HepG2 (cell line): Measurements from ENCODE around the gene CADPS2. TPM values are rescaled to one million over a fixed set of nuclear protein-coding genes. Genes with fewer than 3 reads are reported as not detected.

ENCODE experiments used
- ATAC-seq: fragments of 200-7000 bp; cut with Tn5 transposase; 3 replicates; pipeline ENCODE4 v1.9.1; 2020; ENCODE audit warnings: mild to moderate bottlenecking, moderate library complexity
- BruUV-seq: library from RNA; stranded (reverse); fragments of 400-500 nt; replicated peaks from 2 replicates; lab custom pipeline; 2021; lab: Mats Ljungman, UMichigan
- CTCF ChIA-PET: fragments of 300-600 bp; formaldehyde crosslinking; extraction: SDS; loops from one replicate; lab custom pipeline; 2021; ENCODE audit warnings: low total read pairs, inconsistent platforms, low intra/inter-chr PET ratio; lab: Yijun Ruan, JAX
- POLR2A ChIA-PET: fragments of 350-600 bp; sonication (Branson Sonifier 250); formaldehyde crosslinking; loops from one replicate; lab custom pipeline; 2020; ENCODE audit warnings: antibody characterized with exemption, inconsistent platforms; lab: Yijun Ruan, JAX
- DNase-seq: peaks from one replicate; pipeline ENCODE4 v3.0.0-alpha.2; 2015; ENCODE audit warnings: low spot score
- FAIRE-seq: peaks from 3 replicates; lab custom pipeline; 2011; peaks lifted over from hg19 to GRCh38; lab: Jason Lieb, UNC
- H2AFZ ChIP-seq: one replicate; pipeline ENCODE4 v1.6.1; 2011; ENCODE audit warnings: low read length, inconsistent platforms
- H3K27ac ChIP-seq: fragments of 300-600 bp; 3 replicates; pipeline ENCODE4 v1.8.0; 2011; ENCODE audit warnings: mixed run types, mild to moderate bottlenecking, mixed read lengths, low read length, inconsistent platforms; ENCODE audit not compliant: insufficient read depth; ENCODE audit errors: extremely low read length
- H3K27me3 ChIP-seq, 2 experiments: fragments of 200-600 bp in 1 of 2; 2 replicates in 1 of 2; 3 replicates in 1 of 2; pipeline versions ENCODE4 v1.6.0 to v1.8.0; 2011; ENCODE audit warnings: low read length in 2 of 2, mild to moderate bottlenecking in 2 of 2, moderate library complexity in 2 of 2, inconsistent platforms in 1 of 2; ENCODE audit not compliant: insufficient read depth in 2 of 2, control insufficient read depth in 1 of 2
- H3K36me3 ChIP-seq, 2 experiments: fragments of 200-600 bp in 1 of 2; replicated peaks in 1 of 2; 2 replicates in 1 of 2; 3 replicates in 1 of 2; pipeline versions ENCODE4 v1.5.1 to v1.8.0; 2011; ENCODE audit warnings: low read length in 2 of 2, inconsistent platforms in 1 of 2; ENCODE audit not compliant: insufficient read depth in 2 of 2, control insufficient read depth in 1 of 2
- H3K4me1 ChIP-seq: 2 replicates; pipeline ENCODE4 v1.5.1; 2012; ENCODE audit warnings: low read length, inconsistent platforms; ENCODE audit not compliant: insufficient read depth
- H3K4me2 ChIP-seq: 2 replicates; pipeline ENCODE4 v1.6.0; 2011; ENCODE audit warnings: low read depth, low read length, inconsistent platforms
- H3K4me3 ChIP-seq, 3 experiments: fragments of 200-600 bp in 1 of 3; sonication (generic), shearing (Covaris generic) in 1 of 3; replicated peaks in 1 of 3; 2 replicates each; pipeline ENCODE4 v1.5.1; 2011 to 2016; ENCODE audit warnings: low read length in 3 of 3, inconsistent platforms in 2 of 3, low read depth in 2 of 3, mild to moderate bottlenecking in 2 of 3, control low read depth in 1 of 3, mixed read lengths in 1 of 3; ENCODE audit not compliant: insufficient read depth in 1 of 3
- H3K79me2 ChIP-seq: one replicate; pipeline ENCODE4 v1.6.1; 2011; ENCODE audit warnings: low read length, inconsistent platforms; ENCODE audit not compliant: insufficient read depth
- H3K9ac ChIP-seq: 2 replicates; pipeline ENCODE4 v1.6.0; 2011; ENCODE audit warnings: mild to moderate bottlenecking, low read depth, low read length, inconsistent platforms; ENCODE audit not compliant: insufficient read depth
- H3K9me3 ChIP-seq: 2 replicates; pipeline ENCODE4 v1.5.1; 2012; ENCODE audit warnings: mild to moderate bottlenecking, low read length
- H4K20me1 ChIP-seq: 2 replicates; pipeline ENCODE4 v1.6.0; 2011; ENCODE audit warnings: inconsistent platforms, mild to moderate bottlenecking, low read length, moderate library complexity; ENCODE audit not compliant: insufficient read depth
- ARNT2 ChIP-seq: sonication (generic); formaldehyde crosslinking; IDR thresholded peaks from 2 replicates; pipeline ENCODE4 v1.8.0; 2022; ENCODE audit warnings: mild to moderate bottlenecking, low read depth, missing genetic modification reagents, moderate library complexity
- HNF4G ChIP-seq, 2 experiments: sonication (generic) in 1 of 2; formaldehyde crosslinking in 1 of 2; IDR thresholded peaks; 2 replicates each; pipeline versions ENCODE4 v1.4.0 to v1.6.1; 2011 to 2020; ENCODE audit warnings: borderline replicate concordance in 2 of 2, low read depth in 2 of 2, mild to moderate bottlenecking in 2 of 2, low read length in 1 of 2, missing genetic modification reagents in 1 of 2, moderate library complexity in 1 of 2
- IKZF1 ChIP-seq: fragments of 450-650 bp; IDR thresholded peaks from 2 replicates; pipeline ENCODE4 v1.7.1; 2016
- ISX ChIP-seq: sonication (generic); formaldehyde crosslinking; conservative IDR thresholded peaks from 2 replicates; pipeline ENCODE4 v1.5.0; 2020; ENCODE audit warnings: missing genetic modification reagents
- PHF5A ChIP-seq: IDR thresholded peaks from one replicate; pipeline ENCODE4 v1.6.1; 2018; ENCODE audit warnings: low read depth, missing genetic modification reagents; ENCODE audit not compliant: unreplicated experiment
- POLR2AphosphoS5 ChIP-seq: IDR thresholded peaks from 2 replicates; pipeline ENCODE4 v1.6.1; 2012; ENCODE audit warnings: low read depth, low read length
- TAF1 ChIP-seq: sonication (generic); formaldehyde crosslinking; IDR thresholded peaks from 2 replicates; pipeline ENCODE4 v1.4.0; 2020; ENCODE audit warnings: missing genetic modification reagents
- ZMYM3 ChIP-seq: sonication (generic); formaldehyde crosslinking; IDR thresholded peaks from 2 replicates; pipeline ENCODE4 v1.5.1; 2020; ENCODE audit warnings: mild to moderate bottlenecking, missing genetic modification reagents
- ZNF180 ChIP-seq: sonication (generic); formaldehyde crosslinking; IDR thresholded peaks from 2 replicates; pipeline ENCODE4 v1.4.0; 2020; ENCODE audit warnings: low read depth, missing genetic modification reagents, borderline replicate concordance
- ZNF337 ChIP-seq: sonication (generic); formaldehyde crosslinking; IDR thresholded peaks from 2 replicates; pipeline ENCODE4 v1.5.1; 2020; ENCODE audit warnings: missing genetic modification reagents, low read depth, mild to moderate bottlenecking, borderline replicate concordance
- WGBS: methylation state at CpG from one replicate; pipeline ENCODE4 v1.1.6; 2017; ENCODE audit warnings: low lambda C conversion rate; 5-methylcytosine and 5-hydroxymethylcytosine counted together
- in situ Hi-C: cut with HindIII; loops from 2 replicates; pipeline ENCODE4 v1.10.0; 2017; ENCODE audit warnings: low pct_unique_long_range_greater_than_20kb; ENCODE audit not compliant: extremely low pct_ligation_motif_present
- intact Hi-C: fragments of 100-400 bp; cut with micrococcal nuclease; formaldehyde crosslinking; loops from one replicate; pipeline ENCODE4 v1.10.0; 2022; ENCODE audit not compliant: unreplicated experiment
- polyA plus RNA-seq, 8 experiments: library from polyadenylated mRNA; depleted of rRNA in 3 of 8; stranded (reverse) in 7 of 8; unstranded in 1 of 8; fragments of >200 nt; fragmentation: Illumina TruSeq in 4 of 8; extraction: Trizol in 4 of 8; gene quantifications; 2 replicates each; pipeline versions ENCODE4 v1.2.1 to v1.2.3, GENCODE V29; 2011 to 2016; ENCODE audit warnings: low read depth in 4 of 8, missing spikeins in 1 of 8, mixed read lengths in 1 of 8; ENCODE audit not compliant: insufficient read depth in 1 of 8
- total RNA-seq, 5 experiments: library from RNA; depleted of rRNA; stranded (reverse); fragments of >200 nt; fragmentation: Illumina TruSeq; extraction: Trizol; gene quantifications; 2 replicates each; pipeline ENCODE4 v1.2.3, GENCODE V29; 2016; ENCODE audit warnings: low read depth in 1 of 5
- TF ChIP-seq, protein P1 (sequence below): sonication (generic); formaldehyde crosslinking; IDR thresholded peaks from 2 replicates; pipeline ENCODE4 v1.8.1; 2023; ENCODE audit warnings: missing genetic modification reagents, mild to moderate bottlenecking, borderline replicate concordance
- TF ChIP-seq, protein P2 (sequence below): sonication (generic); formaldehyde crosslinking; IDR thresholded peaks from 2 replicates; pipeline ENCODE4 v1.8.1; 2023; ENCODE audit warnings: mild to moderate bottlenecking, missing genetic modification reagents, borderline replicate concordance

The CADPS2 gene
- total and polyA plus RNA-seq, 2 of the 13 experiments (the other 11 are each of a cell fraction or from before 2014, with no cell fraction given): 17.6 to 43.8 TPM

DNA sequence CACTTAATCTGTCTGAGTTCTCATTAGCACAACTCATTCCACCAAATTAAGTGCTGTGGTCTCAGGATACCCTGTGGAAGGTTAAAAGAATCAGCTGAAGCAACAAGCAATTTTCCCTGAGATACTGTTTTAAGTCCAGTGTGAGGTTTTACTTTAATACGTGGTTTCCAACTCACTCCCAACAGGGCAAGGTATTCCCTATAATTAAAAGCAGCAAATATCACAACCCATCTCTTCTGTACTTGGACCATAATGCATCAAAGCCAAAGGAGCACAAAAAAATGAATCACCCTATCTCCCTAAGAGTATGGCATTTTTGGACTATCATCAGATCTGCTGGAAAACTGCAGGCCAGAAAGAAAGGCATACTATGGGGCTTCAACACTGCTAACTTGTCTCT, 4.9 kb downstream of the CADPS2 start:
- no peaks in the 10 kb centered on the region; a peak in 1 of 5 replicates for H3K27me3 ChIP-seq
- H3K9me3 ChIP-seq: no peaks in the 10 kb centered on the region
- CTCF ChIA-PET: no interaction called here
- H3K36me3 ChIP-seq: no peaks in the 10 kb centered on the region
- in situ Hi-C loops (loop anchor here (10.0 kb wide), 1 partner anchor 77 kb away; no protein-coding TSS in a partner anchor), intact Hi-C loops (no loop called here)
- BruUV-seq: no TSS peak
- POLR2A ChIA-PET: no interaction called here
- no peak overlapping the region for H3K27ac ChIP-seq
- 100% methylated on average over 1 of the region's 1 CpG for WGBS
- no peak overlapping the region for H3K9ac ChIP-seq
- no peak overlapping the region for H3K4me3 ChIP-seq
- no peaks in the 10 kb centered on the region; the same call in 1 of the 2 replicates for H4K20me1 ChIP-seq
- FAIRE-seq (no peak), DNase-seq (no peak), ATAC-seq (no peak)
- H2AFZ ChIP-seq: no peak overlapping the region
- H3K4me2 ChIP-seq: no peak overlapping the region
- peaks cover 14% of the 10 kb centered on the region for H3K79me2 ChIP-seq
- peaks cover 46% of the 10 kb centered on the region for H3K4me1 ChIP-seq
- TF ChIP-seq PHF5A (CRISPR knock-in tag) (no peak), ISX (CRISPR knock-in tag) (no peak), ARNT2 (CRISPR knock-in tag) (no peak)
- TF ChIP-seq, protein P1, sequence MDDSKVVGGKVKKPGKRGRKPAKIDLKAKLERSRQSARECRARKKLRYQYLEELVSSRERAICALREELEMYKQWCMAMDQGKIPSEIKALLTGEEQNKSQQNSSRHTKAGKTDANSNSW (CRISPR knock-in tag): no peak
- TF ChIP-seq, protein P2, sequence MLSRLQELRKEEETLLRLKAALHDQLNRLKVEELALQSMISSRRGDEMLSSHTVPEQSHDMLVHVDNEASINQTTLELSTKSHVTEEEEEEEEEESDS (CRISPR knock-in tag): no peak

DNA sequence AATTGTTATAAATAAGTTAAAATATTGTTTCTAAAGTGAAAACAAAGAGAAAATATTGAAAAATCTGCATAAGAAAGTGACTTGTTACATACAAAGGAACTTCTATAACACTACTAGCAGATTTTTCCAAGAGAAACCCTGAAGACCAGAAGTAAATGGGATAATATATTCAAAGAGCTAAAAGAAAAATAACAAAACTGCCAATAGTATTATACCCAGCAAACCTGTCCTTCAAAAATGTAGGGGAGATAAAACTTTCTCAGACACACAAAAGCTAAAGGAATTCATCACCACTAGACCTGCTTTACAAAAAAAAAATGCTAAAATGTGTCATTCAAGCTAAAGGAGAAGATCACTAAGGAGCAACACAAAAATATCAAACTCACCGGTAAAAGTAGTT, 17.0 kb downstream of the CADPS2 start:
- FAIRE-seq (no peak), DNase-seq (no peak), ATAC-seq (no peak)
- intact Hi-C loops: no loop called here
- H2AFZ ChIP-seq: no peak overlapping the region
- BruUV-seq: no TSS peak
- peaks cover 22% of the 10 kb centered on the region for H3K9me3 ChIP-seq
- H3K36me3 ChIP-seq: no peaks in the 10 kb centered on the region
- WGBS: 84% methylated on average over 1 of the region's 1 CpG
- in situ Hi-C loops: no loop called here
- POLR2A ChIA-PET: no interaction called here
- H3K27me3 ChIP-seq: no peaks in the 10 kb centered on the region
- H3K9ac ChIP-seq: no peak overlapping the region
- no peak overlapping the region for H3K27ac ChIP-seq
- CTCF ChIA-PET: no interaction called here
- no peaks in the 10 kb centered on the region for H4K20me1 ChIP-seq
- no peaks in the 10 kb centered on the region for H3K4me1 ChIP-seq
- no peak overlapping the region for H3K4me2 ChIP-seq
- peaks cover 2% of the 10 kb centered on the region for H3K79me2 ChIP-seq
- no peak overlapping the region for H3K4me3 ChIP-seq
- TF ChIP-seq TAF1 (CRISPR knock-in tag): no peak
- no peak for TF ChIP-seq ZNF180 (CRISPR knock-in tag)
- TF ChIP-seq HNF4G (IDR thresholded peaks at IDR 0.05; ENCODE audit: borderline replicate concordance, low read depth, low read length): no peak
- no peak for TF ChIP-seq HNF4G (CRISPR knock-in tag; IDR thresholded peaks at IDR 0.05; ENCODE audit: borderline replicate concordance, low read depth)
- no peak for TF ChIP-seq ZMYM3 (CRISPR knock-in tag)
- TF ChIP-seq POLR2AphosphoS5: no peak
- TF ChIP-seq IKZF1: no peak
- peak; percentile 93; the same call in 1 of the 2 replicates for TF ChIP-seq ZNF337 (CRISPR knock-in tag)
